Measurements from ENCODE around the gene HMG20A.
A peak's percentile ranks its signal among the peaks of the same experiment; 100 is the strongest.
"Not testable (repeated sequence)": the region's sequence is repeated elsewhere in the genome, so short reads cannot be mapped to it uniquely, and the experiment has no call there.

HMG20A gene

GRCh38 chr15:77409259-77410156 lies 11.2 kb upstream of the HMG20A start:
- peak in 2 of 5 experiments; percentile 30 to 84 for DNase-seq

- DNase-seq, result not testable (repeated sequence)
Observed at GRCh38 chr15:77410157-77410500, 10.6 kb upstream of the HMG20A start.

- DNase-seq, result no peak
Observed at GRCh38 chr15:77410701-77411618, 9.7 kb upstream of the HMG20A start.

- no peak for DNase-seq
Observed at GRCh38 chr15:77411619-77411976, 9.1 kb upstream of the HMG20A start.

- DNase-seq, result no peak
Observed at GRCh38 chr15:77412972-77413698, 7.6 kb upstream of the HMG20A start.

GRCh38 chr15:77413699-77414349 lies 6.9 kb upstream of the HMG20A start:
- DNase-seq, result no peak

GRCh38 chr15:77414789-77415442 lies 5.8 kb upstream of the HMG20A start:
- no peak for DNase-seq

GRCh38 chr15:77415450-77416147 lies 5.1 kb upstream of the HMG20A start:
- DNase-seq, result no peak

- DNase-seq, result no peak
Observed at GRCh38 chr15:77416148-77416455, 4.6 kb upstream of the HMG20A start.

GRCh38 chr15:77416954-77417353 lies 3.7 kb upstream of the HMG20A start:
- DNase-seq, result no peak

GRCh38 chr15:77417602-77418001 lies 3.1 kb upstream of the HMG20A start:
- no peak for DNase-seq

GRCh38 chr15:77418391-77418965 lies 2.2 kb upstream of the HMG20A start:
- no peak for DNase-seq

- peak in 4 of 5 experiments; percentile 10 to 34 (median 31) for DNase-seq
Observed at GRCh38 chr15:77418966-77419835, 1.5 kb upstream of the HMG20A start.

GRCh38 chr15:77419836-77420609 lies 665 bp upstream of the HMG20A start, which contains the start of gene PEAK1:
PEAK1 (minus strand) TSS chr15:77420104; CDS start chr15:77181926, 238,178 bp downstream.
- peak; percentile 98 to 100 (median 99) for DNase-seq

- peak in 1 of 5 experiments; percentile 51 for DNase-seq
Observed at GRCh38 chr15:77421370-77421700, 647 bp downstream of the HMG20A start.

- no peak for DNase-seq
Observed at GRCh38 chr15:77425104-77425503, 4.4 kb downstream of the HMG20A start.

- DNase-seq, result no peak
Observed at GRCh38 chr15:77426377-77426776, 5.7 kb downstream of the HMG20A start.

GRCh38 chr15:77426871-77427270 lies 6.2 kb downstream of the HMG20A start:
- peak in 1 of 5 experiments; percentile 26 for DNase-seq

GRCh38 chr15:77430213-77430612 lies 9.5 kb downstream of the HMG20A start:
- peak in 1 of 5 experiments; percentile 71 for DNase-seq
